ENCODE results near the gene IFRD1. TPM values are rescaled to one million over a fixed set of nuclear protein-coding genes. Genes with fewer than 3 reads are reported as not detected.

The IFRD1 gene
- total RNA-seq, 1 donor from 2014 or later: 76.6 TPM

DNA sequence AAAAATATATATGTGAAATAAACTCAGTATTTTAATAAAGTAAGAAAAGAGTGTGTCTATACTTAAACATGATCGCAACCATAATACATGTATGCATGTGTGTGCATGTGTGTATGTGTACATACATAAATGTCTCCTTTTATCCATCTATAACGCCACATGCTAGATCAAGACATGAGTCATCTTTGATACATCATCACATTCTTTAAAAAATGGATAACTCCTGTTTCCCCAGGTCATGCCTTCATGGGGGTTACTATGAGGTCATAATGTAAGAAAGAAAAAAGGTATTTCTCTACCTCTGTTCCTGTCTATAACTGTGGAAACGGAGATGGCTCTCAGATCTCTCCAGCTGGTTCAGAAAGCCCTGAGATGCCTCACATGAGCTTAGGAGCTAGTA, 71.7 kb downstream of the IFRD1 start:
- DNase-seq (ENCODE audit: low read depth, low spot score): no peak
- H3K4me3 Mint-ChIP-seq: no peak overlapping the region
- TF ChIP-seq, protein P1, sequence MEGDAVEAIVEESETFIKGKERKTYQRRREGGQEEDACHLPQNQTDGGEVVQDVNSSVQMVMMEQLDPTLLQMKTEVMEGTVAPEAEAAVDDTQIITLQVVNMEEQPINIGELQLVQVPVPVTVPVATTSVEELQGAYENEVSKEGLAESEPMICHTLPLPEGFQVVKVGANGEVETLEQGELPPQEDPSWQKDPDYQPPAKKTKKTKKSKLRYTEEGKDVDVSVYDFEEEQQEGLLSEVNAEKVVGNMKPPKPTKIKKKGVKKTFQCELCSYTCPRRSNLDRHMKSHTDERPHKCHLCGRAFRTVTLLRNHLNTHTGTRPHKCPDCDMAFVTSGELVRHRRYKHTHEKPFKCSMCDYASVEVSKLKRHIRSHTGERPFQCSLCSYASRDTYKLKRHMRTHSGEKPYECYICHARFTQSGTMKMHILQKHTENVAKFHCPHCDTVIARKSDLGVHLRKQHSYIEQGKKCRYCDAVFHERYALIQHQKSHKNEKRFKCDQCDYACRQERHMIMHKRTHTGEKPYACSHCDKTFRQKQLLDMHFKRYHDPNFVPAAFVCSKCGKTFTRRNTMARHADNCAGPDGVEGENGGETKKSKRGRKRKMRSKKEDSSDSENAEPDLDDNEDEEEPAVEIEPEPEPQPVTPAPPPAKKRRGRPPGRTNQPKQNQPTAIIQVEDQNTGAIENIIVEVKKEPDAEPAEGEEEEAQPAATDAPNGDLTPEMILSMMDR (conservative IDR thresholded peaks at IDR 0.05): no peak
- H3K9me3 Mint-ChIP-seq: peaks cover 4% of the 10 kb centered on the region
- no peaks in the 10 kb centered on the region for H3K4me1 Mint-ChIP-seq
- H3K27me3 Mint-ChIP-seq (ENCODE audit: low read depth): peaks cover 4% of the 10 kb centered on the region
- H3K27ac Mint-ChIP-seq (ENCODE audit: unreplicated experiment): no peak overlapping the region
- H3K36me3 Mint-ChIP-seq (ENCODE audit: low read depth): no peaks in the 10 kb centered on the region

DNA sequence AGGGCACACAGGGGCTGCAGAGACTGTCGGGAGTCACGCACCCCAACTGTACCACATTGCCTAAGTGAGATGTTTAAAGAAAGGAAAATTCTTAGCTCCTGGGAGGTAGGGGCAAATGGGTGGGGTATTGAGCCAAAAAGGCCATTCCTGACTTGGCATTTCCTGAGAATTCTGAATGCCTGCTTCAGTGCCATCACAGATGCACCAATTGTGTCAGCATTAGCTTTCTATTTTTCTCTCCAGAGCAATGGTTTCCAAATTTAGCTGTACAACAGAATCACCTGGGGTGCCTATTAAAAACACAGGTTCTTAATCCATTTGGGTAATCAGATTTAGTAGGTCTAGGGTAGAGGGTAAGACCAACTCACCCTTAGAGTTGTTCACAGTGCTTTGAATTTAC, 73.6 kb downstream of the IFRD1 start:
- H3K27ac Mint-ChIP-seq (ENCODE audit: unreplicated experiment): no peak overlapping the region
- no peaks in the 10 kb centered on the region for H3K4me1 Mint-ChIP-seq
- peaks cover 7% of the 10 kb centered on the region for H3K27me3 Mint-ChIP-seq (ENCODE audit: low read depth)
- H3K4me3 Mint-ChIP-seq: no peak overlapping the region
- H3K36me3 Mint-ChIP-seq (ENCODE audit: low read depth): no peaks in the 10 kb centered on the region
- DNase-seq (ENCODE audit: low read depth, low spot score): no peak
- H3K9me3 Mint-ChIP-seq: peaks cover 4% of the 10 kb centered on the region
- TF ChIP-seq, protein P1 (conservative IDR thresholded peaks at IDR 0.05): no peak

Other genes with a start within 250 kb of the IFRD1 start
- gene DOCK4, start 244.1 kb upstream of the IFRD1 start, total RNA-seq: 14.1 and 15.3 TPM in 2 replicates
- 20.2 and 20.9 TPM in 2 replicates for gene ZNF277, start 243.8 kb upstream of the IFRD1 start, total RNA-seq
- 0.61 and 0.72 TPM in 2 replicates for gene LSMEM1, start 30.5 kb downstream of the IFRD1 start, total RNA-seq